Epithelial cell of esophagus (primary cell): ENCODE results near the gene CEP83.

Experiments used
- DNase-seq: peaks from one replicate; pipeline ENCODE4 v3.0.0; 2010; ENCODE audit warnings: low read depth
- H3K4me3 ChIP-seq: 2 replicates; pipeline ENCODE4 v1.5.1; 2011; ENCODE audit warnings: mild to moderate bottlenecking, low read length, control low read depth
- CTCF ChIP-seq: IDR thresholded peaks from 2 replicates; pipeline ENCODE4 v1.5.1; 2011; ENCODE audit warnings: low read depth, mild to moderate bottlenecking, low read length, control low read depth, inconsistent platforms; ENCODE audit not compliant: insufficient read depth; ENCODE audit errors: missing control alignments

The CEP83 gene

GRCh38 chr12:94421868-94422740, 37.6 kb downstream of the CEP83 start:
- TF ChIP-seq CTCF: no peak
- H3K4me3 ChIP-seq: no peak overlapping the region
- DNase-seq: no peak

GRCh38 chr12:94418517-94418916, 41.1 kb downstream of the CEP83 start:
- TF ChIP-seq CTCF: no peak
- no peak overlapping the region for H3K4me3 ChIP-seq
- peak; percentile 5 for DNase-seq

DNA sequence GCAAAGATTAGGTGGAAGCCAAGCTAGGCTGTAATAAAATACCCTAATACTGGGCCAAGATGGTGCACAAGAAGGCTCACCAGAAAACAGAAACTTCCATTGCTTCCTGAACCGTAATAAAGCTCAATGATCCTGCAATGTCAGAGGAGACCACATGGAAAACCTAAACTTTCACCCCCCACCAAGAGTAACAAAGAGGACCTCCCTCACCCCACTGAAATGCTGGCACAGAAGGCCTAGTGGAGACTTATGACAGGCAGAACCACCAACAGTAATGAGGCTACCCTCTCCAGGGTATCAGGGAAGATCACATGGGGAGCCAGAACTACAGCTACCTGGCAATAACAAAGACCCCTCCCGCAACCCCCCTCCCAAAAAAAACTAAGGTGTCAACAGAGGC, 43.1 kb downstream of the CEP83 start:
- no peak for DNase-seq
- TF ChIP-seq CTCF: no peak
- no peak overlapping the region for H3K4me3 ChIP-seq

GRCh38 chr12:94415066-94415465, 44.6 kb downstream of the CEP83 start:
- no peak for TF ChIP-seq CTCF
- DNase-seq: no peak
- H3K4me3 ChIP-seq: no peak overlapping the region

GRCh38 chr12:94405413-94406116, 54.1 kb downstream of the CEP83 start:
- no peak for DNase-seq
- TF ChIP-seq CTCF: no peak
- H3K4me3 ChIP-seq: no peak overlapping the region

GRCh38 chr12:94404854-94405253, 54.8 kb downstream of the CEP83 start:
- TF ChIP-seq CTCF: no peak

More at GRCh38 chr12:94404854-94405253, 54.8 kb downstream of the CEP83 start:
- no peak for DNase-seq
- H3K4me3 ChIP-seq: no peak overlapping the region
